Left kidney (tissue), 2 donors: ENCODE results near the gene HNRNPR. TPM values are rescaled to one million over a fixed set of nuclear protein-coding genes. Genes with fewer than 3 reads are reported as not detected.

ENCODE experiments used
- DNase-seq: peaks from one replicate; pipeline ENCODE4 v3.0.0-alpha.2; 2013
- polyA plus RNA-seq: library from polyadenylated mRNA; unstranded; fragments of 120-200 nt; gene quantifications from one replicate; pipeline ENCODE4 v1.2.1, GENCODE V29; 2013; ENCODE audit not compliant: insufficient read length

The HNRNPR gene
- polyA plus RNA-seq, 1 donor: 298 TPM

GRCh38 chr1:23370330-23370708 is 26.2 kb upstream of the HNRNPR start:
- DNase-seq: no peak

- DNase-seq: peak; percentile 89
These were observed 25.4 kb upstream of the HNRNPR start, which contains the start of gene ZNF436 for GRCh38 chr1:23369335-23370013. Gene ZNF436 (minus strand): TSS chr1:23369836. CDS start chr1:23368005, 1,831 bp downstream.

GRCh38 chr1:23368562-23369334 is 24.7 kb upstream of the HNRNPR start:
- peak; percentile 94 for DNase-seq

- DNase-seq: peak; percentile 98
These were observed 23.9 kb upstream of the HNRNPR start for GRCh38 chr1:23367791-23368561.

- no peak for DNase-seq
These were observed 23.3 kb upstream of the HNRNPR start for GRCh38 chr1:23367451-23367790.

GRCh38 chr1:23366598-23366997 is 22.5 kb upstream of the HNRNPR start:
- DNase-seq: no peak

- DNase-seq: no peak
These were observed 22.1 kb upstream of the HNRNPR start for GRCh38 chr1:23366146-23366545.

GRCh38 chr1:23362218-23362713 is 18.2 kb upstream of the HNRNPR start:
- no peak for DNase-seq

GRCh38 chr1:23358310-23358875 is 14.3 kb upstream of the HNRNPR start:
- DNase-seq: no peak

GRCh38 chr1:23357138-23357908 is 13.2 kb upstream of the HNRNPR start:
- DNase-seq: no peak

- DNase-seq: no peak
These were observed 12.5 kb upstream of the HNRNPR start for GRCh38 chr1:23356471-23357137.

GRCh38 chr1:23354245-23354644 is 10.2 kb upstream of the HNRNPR start:
- no peak for DNase-seq

GRCh38 chr1:23352096-23352695 is 8.1 kb upstream of the HNRNPR start:
- DNase-seq: no peak

GRCh38 chr1:23345920-23346319 is 1.8 kb upstream of the HNRNPR start:
- DNase-seq: no peak

GRCh38 chr1:23344987-23345472 is 946 bp upstream of the HNRNPR start:
- no peak for DNase-seq

GRCh38 chr1:23343221-23344110 is 618 bp downstream of the HNRNPR start:
- DNase-seq: no peak

- DNase-seq: no peak
These were observed 2.0 kb downstream of the HNRNPR start for GRCh38 chr1:23341931-23342692.

- no peak for DNase-seq
These were observed 4.5 kb downstream of the HNRNPR start for GRCh38 chr1:23339632-23340031.

- DNase-seq: no peak
These were observed 6.2 kb downstream of the HNRNPR start for GRCh38 chr1:23337869-23338268.
